Measurements from ENCODE around the gene RET.

The RET gene

DNA sequence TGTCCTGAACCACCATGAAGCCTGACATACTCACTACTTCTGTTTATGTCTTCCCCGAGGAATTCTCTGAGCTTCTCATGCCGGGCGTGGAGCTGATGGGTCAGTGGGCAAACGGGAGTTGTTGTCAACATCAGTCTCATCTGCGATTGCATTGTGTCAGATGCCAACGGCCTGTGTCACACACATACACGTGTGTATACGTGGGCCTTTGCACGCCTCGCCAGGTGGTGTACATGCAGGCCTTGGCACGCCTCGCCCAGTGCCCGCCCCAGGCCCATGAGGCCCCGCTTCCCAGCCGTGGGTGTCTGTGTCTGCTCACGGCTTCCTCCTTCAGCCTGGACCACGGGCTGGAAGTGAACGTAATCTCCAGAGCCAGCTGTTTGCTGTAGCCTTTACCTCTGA, 53.9 kb downstream of the RET start:
- no peak for TF ChIP-seq EZH2phosphoT487 (IDR thresholded peaks at IDR 0.05; ENCODE audit: low read depth)
- TF ChIP-seq, protein P1, sequence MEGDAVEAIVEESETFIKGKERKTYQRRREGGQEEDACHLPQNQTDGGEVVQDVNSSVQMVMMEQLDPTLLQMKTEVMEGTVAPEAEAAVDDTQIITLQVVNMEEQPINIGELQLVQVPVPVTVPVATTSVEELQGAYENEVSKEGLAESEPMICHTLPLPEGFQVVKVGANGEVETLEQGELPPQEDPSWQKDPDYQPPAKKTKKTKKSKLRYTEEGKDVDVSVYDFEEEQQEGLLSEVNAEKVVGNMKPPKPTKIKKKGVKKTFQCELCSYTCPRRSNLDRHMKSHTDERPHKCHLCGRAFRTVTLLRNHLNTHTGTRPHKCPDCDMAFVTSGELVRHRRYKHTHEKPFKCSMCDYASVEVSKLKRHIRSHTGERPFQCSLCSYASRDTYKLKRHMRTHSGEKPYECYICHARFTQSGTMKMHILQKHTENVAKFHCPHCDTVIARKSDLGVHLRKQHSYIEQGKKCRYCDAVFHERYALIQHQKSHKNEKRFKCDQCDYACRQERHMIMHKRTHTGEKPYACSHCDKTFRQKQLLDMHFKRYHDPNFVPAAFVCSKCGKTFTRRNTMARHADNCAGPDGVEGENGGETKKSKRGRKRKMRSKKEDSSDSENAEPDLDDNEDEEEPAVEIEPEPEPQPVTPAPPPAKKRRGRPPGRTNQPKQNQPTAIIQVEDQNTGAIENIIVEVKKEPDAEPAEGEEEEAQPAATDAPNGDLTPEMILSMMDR (IDR thresholded peaks at IDR 0.05; ENCODE audit: low read depth, low read length), result no peak
- Histone ChIP-seq H3K4me3 (ENCODE audit: low read length) (no peak overlapping the region), H2AFZ (ENCODE audit: low read depth, low read length) (no peak overlapping the region), H3K27me3 (ENCODE audit: low read depth, low read length) (0 out of 2 replicates have a peak, but pooled peaks cover 4% of the 10 kb centered on the region), H3K9ac (ENCODE audit: low read length) (no peak overlapping the region), H3K4me2 (ENCODE audit: low read length) (no peak overlapping the region), H3K27ac (ENCODE audit: low read length) (no peak overlapping the region), H3K36me3 (replicated peaks; ENCODE audit: low read depth, low read length) (no peaks in the 10 kb centered on the region), H3K9me3 (ENCODE audit: insufficient read depth, low read length) (no peaks in the 10 kb centered on the region), H3K4me1 (ENCODE audit: low read length) (peaks cover 14% of the 10 kb centered on the region), H3K79me2 (ENCODE audit: low read length) (no peaks in the 10 kb centered on the region), H4K20me1 (ENCODE audit: insufficient read depth, low read length) (no peaks in the 10 kb centered on the region)

- Histone ChIP-seq H3K4me2 (ENCODE audit: low read length) (no peak overlapping the region), H3K9ac (ENCODE audit: low read length) (no peak overlapping the region), H3K36me3 (replicated peaks; ENCODE audit: low read depth, low read length) (no peaks in the 10 kb centered on the region), H3K4me1 (ENCODE audit: low read length) (peaks cover 14% of the 10 kb centered on the region), H3K9me3 (ENCODE audit: insufficient read depth, low read length) (no peaks in the 10 kb centered on the region), H3K4me3 (ENCODE audit: low read length) (no peak overlapping the region), H3K27me3 (ENCODE audit: low read depth, low read length) (0 out of 2 replicates have a peak, but pooled peaks cover 4% of the 10 kb centered on the region), H3K79me2 (ENCODE audit: low read length) (no peaks in the 10 kb centered on the region), H4K20me1 (ENCODE audit: insufficient read depth, low read length) (no peaks in the 10 kb centered on the region), H3K27ac (ENCODE audit: low read length) (no peak overlapping the region), H2AFZ (ENCODE audit: low read depth, low read length) (no peak overlapping the region)
- TF ChIP-seq, protein P1 (IDR thresholded peaks at IDR 0.05; ENCODE audit: low read depth, low read length), result no peak
- TF ChIP-seq EZH2phosphoT487 (IDR thresholded peaks at IDR 0.05; ENCODE audit: low read depth), result no peak
These were observed 54.4 kb downstream of the RET start for GRCh38 chr10:43131256-43131655.

GRCh38 chr10:43131906-43132305, 55.0 kb downstream of the RET start:
- peaks cover 8% of the 10 kb centered on the region for H3K4me1 ChIP-seq (ENCODE audit: low read length)
- H3K9ac ChIP-seq (ENCODE audit: low read length), result no peak overlapping the region
- no peaks in the 10 kb centered on the region for H4K20me1 ChIP-seq (ENCODE audit: insufficient read depth, low read length)
- no peak overlapping the region for H2AFZ ChIP-seq (ENCODE audit: low read depth, low read length)
- H3K4me3 ChIP-seq (ENCODE audit: low read length), result no peak overlapping the region
- TF ChIP-seq, protein P1 (IDR thresholded peaks at IDR 0.05; ENCODE audit: low read depth, low read length), result no peak
- TF ChIP-seq EZH2phosphoT487 (IDR thresholded peaks at IDR 0.05; ENCODE audit: low read depth), result no peak
- no peaks in the 10 kb centered on the region for H3K36me3 ChIP-seq (replicated peaks; ENCODE audit: low read depth, low read length)
- H3K27ac ChIP-seq (ENCODE audit: low read length), result no peak overlapping the region
- no peaks in the 10 kb centered on the region for H3K9me3 ChIP-seq (ENCODE audit: insufficient read depth, low read length)
- H3K27me3 ChIP-seq (ENCODE audit: low read depth, low read length), result 0 out of 2 replicates have a peak, but pooled peaks cover 4% of the 10 kb centered on the region
- no peak overlapping the region for H3K4me2 ChIP-seq (ENCODE audit: low read length)
- H3K79me2 ChIP-seq (ENCODE audit: low read length), result no peaks in the 10 kb centered on the region

DNA sequence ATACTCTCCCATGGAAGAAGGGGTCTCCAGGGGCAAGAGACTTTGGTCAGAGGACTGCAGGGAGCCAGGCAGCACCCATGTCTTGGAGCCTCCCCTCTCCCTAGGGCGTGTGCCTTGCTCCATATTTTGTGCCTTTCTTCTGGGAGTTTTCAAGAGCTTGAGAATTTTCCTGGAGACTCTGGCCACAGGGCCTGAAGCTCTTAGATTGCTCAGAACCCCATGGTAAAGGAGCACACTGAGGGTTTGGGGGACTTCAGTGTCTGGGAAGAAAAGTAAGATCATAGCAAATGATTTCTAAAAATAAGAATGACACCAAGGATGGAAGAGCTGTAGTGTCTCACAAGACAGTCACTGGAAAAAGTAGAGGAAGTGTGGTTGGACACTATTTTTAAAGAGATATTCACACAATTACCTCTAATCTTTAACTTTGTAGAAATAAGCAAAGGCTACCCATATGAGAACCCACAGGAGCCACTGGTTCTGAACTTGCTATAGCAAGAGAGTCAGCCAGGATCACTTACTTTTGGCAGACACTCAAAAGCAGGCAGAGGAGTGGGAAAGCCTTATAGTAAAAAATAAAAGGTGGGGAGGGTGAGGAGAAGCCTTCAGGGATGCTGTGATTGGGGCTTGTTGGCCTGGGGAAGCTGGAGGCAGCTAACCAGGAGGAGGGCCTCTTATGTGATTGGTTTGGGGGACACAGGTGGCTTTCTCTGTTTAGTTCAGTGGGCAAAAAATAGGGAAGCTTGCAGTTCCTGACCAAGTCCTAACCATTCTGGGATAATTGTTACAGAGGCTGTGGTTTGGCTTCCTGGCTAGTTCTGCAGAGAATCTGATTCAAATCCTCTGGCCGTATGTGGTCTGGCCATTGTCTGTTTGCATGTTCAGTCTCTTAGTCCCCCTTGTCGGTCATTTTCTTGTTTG, 56.3 kb downstream of the RET start:
- no peak overlapping the region for H3K27ac ChIP-seq (ENCODE audit: low read length)
- no peaks in the 10 kb centered on the region for H3K4me1 ChIP-seq (ENCODE audit: low read length)

More for the DNA sequence above, 56.3 kb downstream of the RET start:
- Histone ChIP-seq H3K4me2 (ENCODE audit: low read length) (no peak overlapping the region), H3K9me3 (ENCODE audit: insufficient read depth, low read length) (no peaks in the 10 kb centered on the region), H2AFZ (ENCODE audit: low read depth, low read length) (no peak overlapping the region), H3K79me2 (ENCODE audit: low read length) (peaks cover 11% of the 10 kb centered on the region), H3K27me3 (ENCODE audit: low read depth, low read length) (no peaks in the 10 kb centered on the region), H3K36me3 (replicated peaks; ENCODE audit: low read depth, low read length) (no peaks in the 10 kb centered on the region), H3K4me3 (ENCODE audit: low read length) (no peak overlapping the region), H3K9ac (ENCODE audit: low read length) (no peak overlapping the region), H4K20me1 (ENCODE audit: insufficient read depth, low read length) (no peaks in the 10 kb centered on the region)
- TF ChIP-seq EZH2phosphoT487 (IDR thresholded peaks at IDR 0.05; ENCODE audit: low read depth), result no peak
- TF ChIP-seq, protein P1 (IDR thresholded peaks at IDR 0.05; ENCODE audit: low read depth, low read length), result no peak

Measured in OCI-LY3 (cell line).